BJ (cell line): Measurements from ENCODE around the gene MAP10. TPM values are rescaled to one million over a fixed set of nuclear protein-coding genes. Genes with fewer than 3 reads are reported as not detected.

Experiments used
- CTCF ChIA-PET: fragments of 350-600 bp; formaldehyde crosslinking; extraction: SDS; loops from one replicate; lab custom pipeline; 2021; ENCODE audit warnings: antibody characterized with exemption, inconsistent platforms; lab: Yijun Ruan, JAX
- POLR2A ChIA-PET: fragments of 300-600 bp; sonication (Branson Sonifier 250); formaldehyde crosslinking; extraction: SDS; loops from one replicate; lab custom pipeline; 2021; ENCODE audit warnings: antibody characterized with exemption; lab: Charles Lee
- DNase-seq: peaks from one replicate; pipeline ENCODE4 v3.0.0-alpha.2; 2011; ENCODE audit warnings: low read depth
- H3K27me3 ChIP-seq: 2 replicates; pipeline ENCODE4 v1.6.0; 2011; ENCODE audit warnings: low read length; ENCODE audit not compliant: control insufficient read depth, insufficient read depth
- H3K36me3 ChIP-seq: 2 replicates; pipeline ENCODE4 v1.5.1; 2011; ENCODE audit warnings: low read length; ENCODE audit not compliant: control insufficient read depth, insufficient read depth
- H3K4me3 ChIP-seq: 2 replicates; pipeline ENCODE4 v1.5.1; 2011; ENCODE audit warnings: low read depth, mild to moderate bottlenecking, control low read depth, low read length
- polyA plus RNA-seq: library from polyadenylated mRNA; depleted of rRNA; stranded (reverse); fragments of >200 nt; gene quantifications from 2 replicates; pipeline ENCODE4 v1.2.3, GENCODE V29; 2011
- TF ChIP-seq, protein P1 (sequence below): IDR thresholded peaks from 2 replicates; pipeline ENCODE4 v1.5.1; 2011; ENCODE audit warnings: low read depth, mild to moderate bottlenecking, control low read depth, inconsistent platforms, low read length, moderate library complexity; ENCODE audit not compliant: insufficient read depth

MAP10 gene
- polyA plus RNA-seq, 1 experiment = 0.52 TPM

DNA sequence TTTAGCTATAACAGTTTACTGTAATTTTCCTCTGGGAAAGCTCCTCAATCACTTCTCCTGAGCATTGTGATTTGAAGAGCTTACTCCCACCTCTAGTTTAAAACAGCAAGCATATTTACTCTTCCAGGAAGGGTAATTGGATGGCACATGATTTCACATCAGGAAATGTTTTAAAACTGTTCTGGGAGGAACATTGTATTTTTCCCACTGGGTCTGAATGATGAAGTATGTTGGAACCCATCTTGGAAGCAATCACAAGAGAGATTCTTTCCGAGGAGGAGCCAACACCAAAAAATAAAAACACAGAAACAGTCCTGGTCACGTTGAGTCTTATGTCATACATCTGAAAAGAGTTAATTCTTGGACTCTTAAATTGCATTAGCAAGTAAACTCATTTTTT is 17.3 kb downstream of the MAP10 start:
- no peak overlapping the region for H3K4me3 ChIP-seq
- no peaks in the 10 kb centered on the region for H3K36me3 ChIP-seq
- H3K27me3 ChIP-seq = no peaks in the 10 kb centered on the region
- ChIA-PET POLR2A (no interaction called here), CTCF (no interaction called here)
- TF ChIP-seq, protein P1, sequence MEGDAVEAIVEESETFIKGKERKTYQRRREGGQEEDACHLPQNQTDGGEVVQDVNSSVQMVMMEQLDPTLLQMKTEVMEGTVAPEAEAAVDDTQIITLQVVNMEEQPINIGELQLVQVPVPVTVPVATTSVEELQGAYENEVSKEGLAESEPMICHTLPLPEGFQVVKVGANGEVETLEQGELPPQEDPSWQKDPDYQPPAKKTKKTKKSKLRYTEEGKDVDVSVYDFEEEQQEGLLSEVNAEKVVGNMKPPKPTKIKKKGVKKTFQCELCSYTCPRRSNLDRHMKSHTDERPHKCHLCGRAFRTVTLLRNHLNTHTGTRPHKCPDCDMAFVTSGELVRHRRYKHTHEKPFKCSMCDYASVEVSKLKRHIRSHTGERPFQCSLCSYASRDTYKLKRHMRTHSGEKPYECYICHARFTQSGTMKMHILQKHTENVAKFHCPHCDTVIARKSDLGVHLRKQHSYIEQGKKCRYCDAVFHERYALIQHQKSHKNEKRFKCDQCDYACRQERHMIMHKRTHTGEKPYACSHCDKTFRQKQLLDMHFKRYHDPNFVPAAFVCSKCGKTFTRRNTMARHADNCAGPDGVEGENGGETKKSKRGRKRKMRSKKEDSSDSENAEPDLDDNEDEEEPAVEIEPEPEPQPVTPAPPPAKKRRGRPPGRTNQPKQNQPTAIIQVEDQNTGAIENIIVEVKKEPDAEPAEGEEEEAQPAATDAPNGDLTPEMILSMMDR = no peak
- no peak for DNase-seq

DNA sequence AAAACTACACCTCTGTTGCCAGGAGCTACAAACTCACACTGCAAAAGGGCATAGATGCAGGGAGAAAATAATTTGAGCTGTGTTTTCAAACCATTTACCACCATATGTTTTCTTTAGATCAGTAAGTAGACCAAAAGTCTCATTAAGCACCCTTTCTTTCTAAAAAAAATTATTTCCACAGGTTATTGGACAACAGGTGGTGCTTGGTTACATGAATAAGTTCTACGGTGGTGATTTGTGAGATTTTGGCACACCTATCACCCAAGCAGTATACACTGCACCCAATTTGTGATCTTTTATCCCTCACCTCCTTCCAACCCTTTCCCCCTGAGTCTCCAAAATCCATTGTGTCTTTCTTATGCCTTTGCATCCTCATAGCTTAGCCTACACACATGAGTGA is 21.1 kb downstream of the MAP10 start:
- DNase-seq = no peak
- H3K27me3 ChIP-seq = no peaks in the 10 kb centered on the region
- ChIA-PET POLR2A (no interaction called here), CTCF (no interaction called here)
- no peaks in the 10 kb centered on the region for H3K36me3 ChIP-seq
- no peak overlapping the region for H3K4me3 ChIP-seq
- TF ChIP-seq, protein P1 = no peak

DNA sequence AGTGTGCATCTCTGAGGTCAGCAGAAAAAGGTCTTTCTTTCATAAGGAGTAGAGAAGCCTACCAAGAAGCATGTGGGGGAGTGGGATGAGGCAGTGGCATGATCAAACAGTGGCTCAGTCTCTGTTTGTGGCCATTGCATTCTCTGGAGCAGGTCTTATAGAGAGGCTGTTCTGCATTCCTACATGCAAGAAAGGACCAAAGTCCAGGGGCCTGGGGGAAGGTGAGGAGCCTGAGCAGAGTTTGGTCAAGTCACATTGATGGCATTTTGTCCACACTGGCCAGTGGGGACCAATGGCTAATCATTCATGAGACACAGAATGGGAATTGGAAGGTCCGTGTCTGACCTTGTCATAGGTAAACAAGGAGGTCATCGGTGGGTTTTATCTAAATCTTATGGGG is 25.4 kb downstream of the MAP10 start:
- no peaks in the 10 kb centered on the region for H3K36me3 ChIP-seq
- ChIA-PET CTCF (no interaction called here), POLR2A (no interaction called here)
- TF ChIP-seq, protein P1 = no peak
- no peaks in the 10 kb centered on the region; the same call in none of the 2 replicates for H3K27me3 ChIP-seq
- no peak for DNase-seq
- no peak overlapping the region for H3K4me3 ChIP-seq

DNA sequence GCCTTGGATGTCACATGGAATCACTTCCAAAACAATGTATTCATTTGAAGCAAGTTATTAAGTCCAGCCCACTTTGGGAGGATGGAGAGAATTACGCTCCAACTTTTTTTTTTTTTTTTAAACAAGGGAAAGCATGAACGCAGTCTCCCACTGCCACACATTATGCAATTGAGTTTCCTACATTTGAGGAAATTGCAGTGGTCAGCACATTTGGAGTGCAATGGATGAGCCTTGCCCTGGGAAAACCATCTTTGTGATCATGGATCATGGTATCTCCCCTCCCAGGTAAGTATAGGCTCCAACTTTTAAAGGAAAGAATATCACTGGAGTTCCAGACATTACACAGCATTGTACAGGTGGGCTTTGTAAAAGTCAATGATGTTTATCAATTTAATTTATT is 26.7 kb downstream of the MAP10 start:
- DNase-seq = no peak
- TF ChIP-seq, protein P1 = no peak
- POLR2A ChIA-PET = no interaction called here
- Histone ChIP-seq H3K27me3 (no peaks in the 10 kb centered on the region; the same call in none of the 2 replicates), H3K36me3 (no peaks in the 10 kb centered on the region), H3K4me3 (no peak overlapping the region)
- CTCF ChIA-PET = no interaction called here

DNA sequence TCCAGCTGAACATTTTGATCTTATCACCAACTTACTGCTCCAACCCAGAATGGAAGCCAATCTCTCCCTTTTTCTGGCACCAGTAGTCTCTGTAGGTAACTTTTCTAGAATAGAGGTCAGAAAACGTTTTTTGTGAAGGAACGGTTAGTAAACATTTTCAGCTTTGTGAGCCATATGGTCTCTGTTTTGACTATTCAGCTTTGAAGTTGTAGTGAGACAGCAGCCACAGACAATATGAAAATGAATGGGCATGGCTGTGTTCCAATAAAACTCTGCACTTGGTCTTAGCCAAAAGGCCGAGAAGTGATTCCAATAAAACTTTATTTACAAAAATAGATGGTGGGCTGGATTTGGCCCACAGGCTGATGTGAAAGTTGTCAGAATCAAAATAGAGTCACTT is 28.9 kb downstream of the MAP10 start:
- Histone ChIP-seq H3K27me3 (no peaks in the 10 kb centered on the region; the same call in none of the 2 replicates), H3K36me3 (no peaks in the 10 kb centered on the region), H3K4me3 (no peak overlapping the region)
- POLR2A ChIA-PET = no interaction called here
- TF ChIP-seq, protein P1 = no peak
- CTCF ChIA-PET = no interaction called here
- no peak for DNase-seq
